Nephron (organoid): ENCODE measurements around the gene TNS3.

Experiments used
- H3K27ac Mint-ChIP-seq, 3 experiments: 2 replicates each; pipeline ENCODE4 v1.8.0; 2020; ENCODE audit warnings: mixed read lengths in 3 of 3, mild to moderate bottlenecking in 2 of 3, moderate library complexity in 1 of 3
- H3K27me3 Mint-ChIP-seq: 2 replicates; pipeline ENCODE4 v1.8.0; 2021; ENCODE audit warnings: low read depth, mild to moderate bottlenecking, moderate library complexity, mixed read lengths
- H3K36me3 Mint-ChIP-seq: 2 replicates; pipeline ENCODE4 v1.8.0; 2020; ENCODE audit warnings: low read depth, mixed read lengths
- H3K4me1 Mint-ChIP-seq: 2 replicates; pipeline ENCODE4 v1.8.0; 2020; ENCODE audit warnings: mixed read lengths
- H3K4me3 Mint-ChIP-seq, 3 experiments: 2 replicates each; pipeline ENCODE4 v1.8.0; 2020; ENCODE audit warnings: mild to moderate bottlenecking in 3 of 3, mixed read lengths in 3 of 3, moderate library complexity in 2 of 3
- H3K9me3 Mint-ChIP-seq: 2 replicates; pipeline ENCODE4 v1.8.0; 2020; ENCODE audit warnings: mixed read lengths
- TF ChIP-seq, protein P1 (sequence below), 3 experiments: fragments of 200-600 bp; sonication (generic); IDR thresholded peaks; one replicate each; pipeline ENCODE4 v1.5.0; 2021; ENCODE audit warnings: antibody characterized with exemption in 3 of 3; ENCODE audit not compliant: unreplicated experiment in 3 of 3

TNS3 gene

DNA sequence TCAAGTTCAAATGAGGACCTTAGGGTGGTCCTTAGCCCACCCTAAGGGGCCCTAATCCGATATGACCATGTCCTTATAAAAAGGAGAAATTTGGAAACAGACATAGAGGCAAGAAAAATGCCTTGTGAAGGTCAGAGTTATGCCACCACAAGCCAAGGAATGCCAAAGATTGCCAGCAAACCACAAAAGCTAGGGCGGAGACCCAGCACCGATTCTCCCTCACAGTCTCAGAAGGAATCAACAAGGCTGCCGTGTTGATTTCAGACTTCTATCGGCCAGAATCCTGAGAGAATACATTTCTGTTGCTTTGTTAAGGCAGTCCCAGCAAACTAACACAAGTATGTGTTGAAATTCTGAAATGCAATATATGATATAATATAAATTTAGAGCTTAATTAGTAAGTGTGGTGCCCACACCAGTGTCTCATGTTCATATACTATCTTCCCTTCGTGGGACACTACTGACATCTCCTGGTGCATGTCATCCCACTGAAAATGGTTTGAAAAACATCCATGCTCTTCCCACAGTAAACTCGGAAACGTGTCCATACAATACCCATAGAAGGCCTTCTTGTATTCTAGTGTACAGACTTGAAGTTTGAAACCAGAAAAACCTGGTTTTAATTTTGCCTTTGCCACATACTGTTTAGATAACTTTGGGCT, 349.0 kb downstream of the TNS3 start:
- Mint-ChIP-seq H3K27me3 (no peaks in the 10 kb centered on the region), H3K4me1 (no peaks in the 10 kb centered on the region), H3K36me3 (no peaks in the 10 kb centered on the region), H3K4me3 (no peak overlapping the region), H3K9me3 (no peaks in the 10 kb centered on the region), H3K27ac (no peak overlapping the region)
- TF ChIP-seq, protein P1, sequence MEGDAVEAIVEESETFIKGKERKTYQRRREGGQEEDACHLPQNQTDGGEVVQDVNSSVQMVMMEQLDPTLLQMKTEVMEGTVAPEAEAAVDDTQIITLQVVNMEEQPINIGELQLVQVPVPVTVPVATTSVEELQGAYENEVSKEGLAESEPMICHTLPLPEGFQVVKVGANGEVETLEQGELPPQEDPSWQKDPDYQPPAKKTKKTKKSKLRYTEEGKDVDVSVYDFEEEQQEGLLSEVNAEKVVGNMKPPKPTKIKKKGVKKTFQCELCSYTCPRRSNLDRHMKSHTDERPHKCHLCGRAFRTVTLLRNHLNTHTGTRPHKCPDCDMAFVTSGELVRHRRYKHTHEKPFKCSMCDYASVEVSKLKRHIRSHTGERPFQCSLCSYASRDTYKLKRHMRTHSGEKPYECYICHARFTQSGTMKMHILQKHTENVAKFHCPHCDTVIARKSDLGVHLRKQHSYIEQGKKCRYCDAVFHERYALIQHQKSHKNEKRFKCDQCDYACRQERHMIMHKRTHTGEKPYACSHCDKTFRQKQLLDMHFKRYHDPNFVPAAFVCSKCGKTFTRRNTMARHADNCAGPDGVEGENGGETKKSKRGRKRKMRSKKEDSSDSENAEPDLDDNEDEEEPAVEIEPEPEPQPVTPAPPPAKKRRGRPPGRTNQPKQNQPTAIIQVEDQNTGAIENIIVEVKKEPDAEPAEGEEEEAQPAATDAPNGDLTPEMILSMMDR (IDR thresholded peaks at IDR 0.05; ENCODE audit: unreplicated experiment in 3 of 3) = no peak

DNA sequence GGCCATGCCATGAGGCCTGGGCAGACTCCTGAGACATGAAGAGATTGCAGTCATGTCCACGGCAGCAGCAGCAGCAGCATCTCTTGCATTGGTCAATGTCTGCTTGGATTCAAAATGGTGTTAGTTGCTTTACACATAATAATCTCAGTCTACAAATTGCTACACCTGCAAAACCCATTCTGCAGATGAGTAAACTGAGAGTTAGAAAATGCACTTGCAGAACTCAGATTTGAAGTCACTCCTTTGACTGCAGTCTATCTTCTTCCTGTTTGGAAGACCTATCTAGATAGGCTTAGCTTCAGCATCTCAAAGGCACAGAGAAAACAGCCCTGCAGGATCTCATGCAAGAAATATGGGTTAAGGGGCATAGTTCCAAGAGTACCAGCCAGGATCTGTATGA, 350.3 kb downstream of the TNS3 start:
- Mint-ChIP-seq H3K27me3 (no peaks in the 10 kb centered on the region), H3K4me1 (no peaks in the 10 kb centered on the region), H3K4me3 (no peak overlapping the region), H3K9me3 (no peaks in the 10 kb centered on the region), H3K36me3 (no peaks in the 10 kb centered on the region), H3K27ac (no peak overlapping the region)
- TF ChIP-seq, protein P1 (IDR thresholded peaks at IDR 0.05; ENCODE audit: unreplicated experiment in 3 of 3) = no peak

DNA sequence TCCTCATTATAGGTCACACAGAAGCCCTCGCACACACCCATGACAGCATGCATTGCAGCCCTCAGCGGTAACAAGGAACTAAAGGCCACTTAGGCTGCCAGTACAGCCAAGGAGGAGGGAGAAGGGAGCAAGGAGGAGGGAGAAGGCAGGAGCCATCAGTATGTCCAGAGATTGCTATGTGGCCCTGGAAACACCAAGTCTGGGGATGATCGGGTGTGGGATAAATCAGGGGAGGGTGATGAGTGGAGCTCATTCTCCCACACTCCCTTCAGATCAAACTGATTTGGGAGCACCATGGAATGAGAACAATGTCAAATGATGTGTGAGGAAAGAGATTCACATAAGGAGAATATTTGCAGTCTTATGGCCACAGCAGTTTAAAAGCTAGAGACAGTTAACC, 350.9 kb downstream of the TNS3 start:
- TF ChIP-seq, protein P1 (IDR thresholded peaks at IDR 0.05; ENCODE audit: unreplicated experiment in 3 of 3) = no peak
- no peak overlapping the region for H3K27ac Mint-ChIP-seq
- H3K9me3 Mint-ChIP-seq = no peaks in the 10 kb centered on the region
- H3K4me1 Mint-ChIP-seq = no peaks in the 10 kb centered on the region
- H3K36me3 Mint-ChIP-seq = no peaks in the 10 kb centered on the region
- H3K4me3 Mint-ChIP-seq = no peak overlapping the region
- no peaks in the 10 kb centered on the region for H3K27me3 Mint-ChIP-seq

- Mint-ChIP-seq H3K27ac (no peak overlapping the region), H3K4me1 (no peaks in the 10 kb centered on the region), H3K27me3 (no peaks in the 10 kb centered on the region), H3K36me3 (no peaks in the 10 kb centered on the region), H3K4me3 (no peak overlapping the region), H3K9me3 (peaks cover 3% of the 10 kb centered on the region)
- TF ChIP-seq, protein P1 (IDR thresholded peaks at IDR 0.05; ENCODE audit: unreplicated experiment in 3 of 3) = no peak
Measured at GRCh38 chr7:47228386-47229014, 353.4 kb downstream of the TNS3 start.

DNA sequence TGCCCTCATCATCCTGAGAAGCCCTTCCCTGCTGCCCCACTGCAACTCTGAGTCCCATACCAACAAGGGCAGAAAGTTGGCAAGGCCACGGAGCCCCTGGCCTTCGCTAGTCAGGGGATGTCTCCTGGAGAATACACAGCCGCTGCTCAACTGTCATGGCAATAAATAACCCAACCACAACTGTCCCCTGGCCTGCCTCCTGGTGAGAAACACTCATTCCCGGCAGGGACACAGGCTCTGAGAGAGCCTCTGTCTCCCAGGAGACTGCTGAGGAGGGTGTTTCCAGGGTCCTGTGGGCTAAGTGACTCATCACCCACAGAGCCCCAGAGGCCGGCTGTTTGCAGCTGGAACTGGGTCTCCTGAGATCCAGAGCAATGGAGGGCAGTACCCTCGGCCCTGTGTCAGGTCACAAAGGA, 354.1 kb downstream of the TNS3 start:
- Mint-ChIP-seq H3K9me3 (peaks cover 3% of the 10 kb centered on the region), H3K4me1 (no peaks in the 10 kb centered on the region), H3K4me3 (no peak overlapping the region), H3K27ac (no peak overlapping the region), H3K27me3 (no peaks in the 10 kb centered on the region), H3K36me3 (no peaks in the 10 kb centered on the region)
- TF ChIP-seq, protein P1 (IDR thresholded peaks at IDR 0.05; ENCODE audit: unreplicated experiment in 3 of 3) = no peak

GRCh38 chr7:47226696-47227095, 355.2 kb downstream of the TNS3 start:
- H3K4me1 Mint-ChIP-seq = no peaks in the 10 kb centered on the region
- no peak overlapping the region for H3K27ac Mint-ChIP-seq
- TF ChIP-seq, protein P1 (IDR thresholded peaks at IDR 0.05; ENCODE audit: unreplicated experiment in 3 of 3) = no peak
- H3K4me3 Mint-ChIP-seq = no peak overlapping the region
- no peaks in the 10 kb centered on the region for H3K27me3 Mint-ChIP-seq
- no peaks in the 10 kb centered on the region for H3K36me3 Mint-ChIP-seq
- peaks cover 3% of the 10 kb centered on the region for H3K9me3 Mint-ChIP-seq
